Measurements from ENCODE around the gene LRGUK.

The LRGUK gene

DNA sequence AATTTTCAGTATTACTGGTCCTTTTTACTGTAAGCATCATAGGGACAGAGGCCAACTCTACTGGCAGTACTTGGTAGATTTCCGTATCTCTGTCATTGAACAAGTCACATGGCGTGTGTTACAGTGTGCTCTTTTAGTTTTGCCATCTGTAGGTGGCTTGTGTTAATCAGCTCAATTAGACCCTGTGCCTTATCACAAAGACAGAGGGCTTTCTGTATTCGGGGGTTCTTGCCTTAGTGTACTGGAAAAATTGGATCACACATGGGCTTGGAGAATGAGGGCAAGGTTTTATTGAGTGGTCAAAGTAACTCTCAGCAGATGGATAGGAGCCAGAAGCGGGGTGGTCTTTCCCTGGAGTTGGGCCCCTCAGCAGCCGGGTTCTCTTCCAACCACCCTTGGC lies 21.3 kb upstream of the LRGUK start:
- H3K36me3 ChIP-seq (ENCODE audit: control insufficient read depth in 2 of 2, insufficient read depth in 1 of 2, low read length in 2 of 2): no peaks in the 10 kb centered on the region
- CTCF ChIA-PET: no interaction called here
- H3K4me1 ChIP-seq (ENCODE audit: control insufficient read depth, insufficient read depth, low read length): no peaks in the 10 kb centered on the region
- TF ChIP-seq ZNF626 (tag by site-specific recombination; IDR thresholded peaks at IDR 0.05) (no peak), ZNF654 (tag by site-specific recombination; IDR thresholded peaks at IDR 0.05; ENCODE audit: low read depth) (no peak), ZBTB21 (tag by site-specific recombination; IDR thresholded peaks at IDR 0.05) (no peak), ZNF768 (tag by site-specific recombination; IDR thresholded peaks at IDR 0.05) (no peak), BCL11A (tag by site-specific recombination; IDR thresholded peaks at IDR 0.05; ENCODE audit: low read depth) (no peak), EGR2 (tag by site-specific recombination; IDR thresholded peaks at IDR 0.05; ENCODE audit: low read depth) (no peak), ZNF792 (tag by site-specific recombination; IDR thresholded peaks at IDR 0.05) (no peak), ZBTB26 (tag by site-specific recombination; optimal IDR thresholded peaks at IDR 0.05) (no peak)
- TF ChIP-seq, protein P1, sequence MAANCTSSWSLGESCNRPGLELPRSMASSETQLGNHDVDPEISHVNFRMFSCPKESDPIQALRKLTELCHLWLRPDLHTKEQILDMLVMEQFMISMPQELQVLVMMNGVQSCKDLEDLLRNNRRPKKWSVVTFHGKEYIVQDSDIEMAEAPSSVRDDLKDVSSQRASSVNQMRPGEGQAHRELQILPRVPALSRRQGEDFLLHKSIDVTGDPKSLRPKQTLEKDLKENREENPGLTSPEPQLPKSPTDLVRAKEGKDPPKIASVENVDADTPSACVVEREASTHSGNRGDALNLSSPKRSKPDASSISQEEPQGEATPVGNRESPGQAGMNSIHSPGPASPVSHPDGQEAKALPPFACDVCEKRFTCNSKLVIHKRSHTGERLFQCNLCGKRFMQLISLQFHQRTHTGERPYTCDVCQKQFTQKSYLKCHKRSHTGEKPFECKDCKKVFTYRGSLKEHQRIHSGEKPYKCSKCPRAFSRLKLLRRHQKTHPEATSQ (tag by site-specific recombination; IDR thresholded peaks at IDR 0.05): no peak
- H3K27ac ChIP-seq (ENCODE audit: extremely low read depth, low read depth, low read length): no peak overlapping the region
- POLR2A ChIA-PET: no interaction called here
- no peak overlapping the region for H3K4me3 ChIP-seq (ENCODE audit: low read depth, low read length)
- H3K9me3 ChIP-seq (ENCODE audit: control insufficient read depth, insufficient read depth, low read depth, low read length): no peaks in the 10 kb centered on the region

DNA sequence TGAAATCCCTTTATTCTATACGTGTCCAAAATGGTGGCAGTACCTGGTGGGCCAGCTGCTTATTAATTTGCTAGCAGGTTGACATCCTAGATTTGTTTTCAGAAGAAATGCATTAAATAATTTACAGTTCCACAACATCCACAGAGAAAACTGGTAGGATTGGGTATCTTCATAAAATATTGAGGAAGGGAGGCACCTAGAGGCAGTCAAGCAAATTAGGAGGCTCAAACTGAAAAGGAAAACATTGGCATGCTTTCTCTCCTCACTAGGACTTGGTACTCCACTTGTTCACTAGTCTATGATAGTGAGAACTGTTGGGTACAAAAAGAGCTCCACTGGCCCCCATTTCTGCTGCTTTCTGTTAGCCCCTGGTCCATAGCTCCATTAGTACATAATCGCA lies 18.3 kb upstream of the LRGUK start:
- CTCF ChIA-PET: no interaction called here
- H3K27ac ChIP-seq (ENCODE audit: extremely low read depth, low read depth, low read length): no peak overlapping the region
- TF ChIP-seq, protein P1 (tag by site-specific recombination; IDR thresholded peaks at IDR 0.05): no peak
- TF ChIP-seq ZNF660 (tag by site-specific recombination; IDR thresholded peaks at IDR 0.05) (no peak), KLF7 (tag by site-specific recombination; IDR thresholded peaks at IDR 0.05; ENCODE audit: borderline replicate concordance) (no peak), ZNF610 (tag by site-specific recombination; IDR thresholded peaks at IDR 0.05; ENCODE audit: borderline replicate concordance) (no peak), ZNF792 (tag by site-specific recombination; IDR thresholded peaks at IDR 0.05) (no peak), KLF16 (tag by site-specific recombination; IDR thresholded peaks at IDR 0.05) (no peak), HOXC10 (CRISPR knock-in tag; IDR thresholded peaks at IDR 0.05) (no peak), KLF17 (tag by site-specific recombination; IDR thresholded peaks at IDR 0.05) (no peak), ZNF501 (tag by site-specific recombination; IDR thresholded peaks at IDR 0.05) (no peak), ZNF777 (tag by site-specific recombination; IDR thresholded peaks at IDR 0.05; ENCODE audit: borderline replicate concordance) (no peak), MEIS1 (CRISPR knock-in tag; IDR thresholded peaks at IDR 0.05; ENCODE audit: borderline replicate concordance) (no peak), ZIC2 (tag by site-specific recombination; IDR thresholded peaks at IDR 0.05) (no peak), ZBTB1 (tag by site-specific recombination; IDR thresholded peaks at IDR 0.05) (no peak)
- H3K9me3 ChIP-seq (ENCODE audit: control insufficient read depth, insufficient read depth, low read depth, low read length): no peaks in the 10 kb centered on the region
- POLR2A ChIA-PET: no interaction called here
- no peak overlapping the region for H3K4me3 ChIP-seq (ENCODE audit: low read depth, low read length)
- H3K36me3 ChIP-seq (ENCODE audit: control insufficient read depth in 2 of 2, insufficient read depth in 1 of 2, low read length in 2 of 2): no peaks in the 10 kb centered on the region
- H3K4me1 ChIP-seq (ENCODE audit: control insufficient read depth, insufficient read depth, low read length): no peaks in the 10 kb centered on the region

Measured in HEK293 (cell line).